Tibial nerve (tissue), 4 donors: ENCODE measurements around the gene PXMP4. TPM values are rescaled to one million over a fixed set of nuclear protein-coding genes. Genes with fewer than 3 reads are reported as not detected.

Experiments used
- DNase-seq, 2 donors: peaks; one replicate each; pipeline ENCODE4 v3.0.0-alpha.2; 2019; ENCODE audit warnings: low spot score in 2 of 2
- H3K27ac ChIP-seq, 4 donors: fragments of 200-600 bp; sonication (generic) in 3 of 4; one replicate each; pipeline ENCODE4 v1.5.1; 2017 to 2019; ENCODE audit warnings: mild to moderate bottlenecking in 1 of 4
- H3K27me3 ChIP-seq, 2 donors: fragments of 200-600 bp; sonication (generic) in 1 of 2; one replicate each; pipeline versions ENCODE4 v1.5.1 to v1.6.0; 2017 to 2019
- H3K36me3 ChIP-seq, 3 donors: fragments of 200-600 bp; sonication (generic); one replicate each; pipeline ENCODE4 v1.5.1; 2018 to 2019
- H3K4me1 ChIP-seq, 4 donors: fragments of 200-600 bp; sonication (generic) in 3 of 4; one replicate each; pipeline ENCODE4 v1.5.1; 2017 to 2019
- H3K4me3 ChIP-seq, 4 donors: fragments of 200-600 bp; sonication (generic) in 3 of 4; one replicate each; pipeline ENCODE4 v1.5.1; 2017 to 2019; ENCODE audit warnings: mild to moderate bottlenecking in 1 of 4, moderate library complexity in 1 of 4
- H3K9me3 ChIP-seq, 4 donors: fragments of 200-600 bp; sonication (generic) in 3 of 4; one replicate each; pipeline ENCODE4 v1.5.1; 2017 to 2019
- CTCF ChIP-seq, 5 experiments: fragments of 200-600 bp in 3 of 5; fragments of 450-650 bp in 2 of 5; sonication (generic) in 3 of 5; IDR thresholded peaks; one replicate each; pipeline ENCODE4 v1.5.1; 2016 to 2019; ENCODE audit warnings: antibody characterized with exemption in 5 of 5, mild to moderate bottlenecking in 3 of 5, moderate library complexity in 2 of 5
- EP300 ChIP-seq, 2 donors: sonication (generic); formaldehyde crosslinking; IDR thresholded peaks; one replicate each; pipeline ENCODE4 v1.6.1; 2017; ENCODE audit warnings: antibody characterized with exemption in 2 of 2, mild to moderate bottlenecking in 1 of 2
- POLR2A ChIP-seq, 2 donors: fragments of 450-650 bp; IDR thresholded peaks; one replicate each; pipeline ENCODE4 v1.6.1; 2017; ENCODE audit warnings: antibody characterized with exemption in 2 of 2, mild to moderate bottlenecking in 2 of 2, moderate library complexity in 2 of 2
- WGBS, 2 donors: methylation state at CpG; one replicate each; pipeline ENCODE4 v1.1.5; 2018; 5-methylcytosine and 5-hydroxymethylcytosine counted together
- total RNA-seq, 4 donors: library from RNA; depleted of rRNA; stranded (reverse); fragments of >200 nt; gene quantifications; one replicate each; pipeline ENCODE4 v1.1.0, GENCODE V29; 2016

The PXMP4 gene
- total RNA-seq, 4 donors from 2014 or later, result 5.1 to 9.6 (median 8.6) TPM

DNA sequence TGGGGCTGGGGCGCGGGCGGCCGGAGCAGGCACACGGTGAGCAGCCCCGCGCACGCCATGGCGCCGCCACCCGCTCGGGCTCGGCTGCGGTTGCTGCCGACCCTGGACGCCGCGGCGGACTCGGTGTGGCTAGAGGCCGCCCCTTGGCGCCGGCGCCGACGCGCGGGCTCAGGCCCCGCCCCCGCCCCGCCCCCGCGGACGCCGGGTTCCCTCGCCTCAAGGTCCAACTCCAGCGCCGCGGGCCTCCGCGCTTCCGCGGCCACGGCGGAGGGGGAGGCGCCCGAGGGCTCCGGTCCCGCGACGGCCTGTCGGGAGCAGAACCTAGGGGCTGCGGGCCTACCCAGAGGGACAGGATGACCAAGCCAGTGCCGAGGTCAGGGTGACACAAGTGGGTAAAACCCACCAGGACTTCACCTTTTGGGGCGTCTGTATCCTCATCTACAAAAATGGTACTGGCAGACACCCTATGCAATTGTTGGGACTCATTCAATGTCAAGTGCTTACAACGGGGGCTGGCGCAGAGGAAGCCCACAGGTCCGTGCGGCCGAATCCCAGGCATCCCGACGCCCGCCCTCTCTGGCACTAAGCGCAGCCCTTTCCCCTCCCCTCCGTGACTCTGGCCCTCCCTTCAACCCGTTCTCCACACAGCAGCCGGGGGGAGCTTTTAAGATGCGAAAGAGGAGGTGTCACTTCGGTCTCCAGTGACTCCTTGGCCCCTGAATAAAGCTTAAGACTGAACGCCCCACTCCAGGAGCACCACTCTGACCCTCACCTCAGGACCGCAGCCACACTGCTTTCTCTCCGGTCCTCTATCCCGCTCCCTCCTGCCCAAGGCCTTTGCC is 45.6 kb downstream of the PXMP4 start, which contains the start of gene NECAB3:
Gene NECAB3 (minus strand): TSS at position 135 of the 842 bp plus-strand sequence. CDS start 76 bp downstream, at position 59.
- 5 to 6% methylated on average over 16 to 36 of the region's 73 CpGs for WGBS, 2 donors
- peaks cover 0 to 52% (median 35%) of the 10 kb centered on the region in 4 donors for H3K4me1 ChIP-seq
- peak; percentile 51 to 79 for TF ChIP-seq POLR2A (IDR thresholded peaks at IDR 0.05)
- TF ChIP-seq EP300 (IDR thresholded peaks at IDR 0.05), result peak in 1 of 2 donors; percentile 73
- TF ChIP-seq CTCF (IDR thresholded peaks at IDR 0.05), result no peak
- no peaks in the 10 kb centered on the region for H3K27me3 ChIP-seq
- peak; percentile 78 for DNase-seq
- H3K9me3 ChIP-seq, result no peaks in the 10 kb centered on the region
- peak within 1 kb of the TSS; percentile 87 to 100 (median 93) for H3K27ac ChIP-seq
- H3K36me3 ChIP-seq, result peaks cover 0 to 24% (median 0%) of the 10 kb centered on the region in 3 donors
- H3K4me3 ChIP-seq, result peak within 1 kb of the TSS; percentile 65 to 88 (median 69)

GRCh38 chr20:33673410-33674293 is 46.5 kb downstream of the PXMP4 start:
- Histone ChIP-seq H3K27ac (peak overlapping the region; percentile 87 to 93 (median 92)), H3K36me3 (peaks cover 0 to 33% (median 0%) of the 10 kb centered on the region in 3 donors), H3K4me1 (peaks cover 0 to 52% (median 35%) of the 10 kb centered on the region in 4 donors), H3K27me3 (no peaks in the 10 kb centered on the region), H3K9me3 (no peaks in the 10 kb centered on the region), H3K4me3 (peak overlapping the region; percentile 65 to 88 (median 69))
- no peak for DNase-seq
- TF ChIP-seq CTCF (IDR thresholded peaks at IDR 0.05), result no peak
- no peak for TF ChIP-seq POLR2A (IDR thresholded peaks at IDR 0.05)
- no peak for TF ChIP-seq EP300 (IDR thresholded peaks at IDR 0.05)
- WGBS, 2 donors, result 9 to 22% methylated on average over 8 to 29 of the region's 29 CpGs

DNA sequence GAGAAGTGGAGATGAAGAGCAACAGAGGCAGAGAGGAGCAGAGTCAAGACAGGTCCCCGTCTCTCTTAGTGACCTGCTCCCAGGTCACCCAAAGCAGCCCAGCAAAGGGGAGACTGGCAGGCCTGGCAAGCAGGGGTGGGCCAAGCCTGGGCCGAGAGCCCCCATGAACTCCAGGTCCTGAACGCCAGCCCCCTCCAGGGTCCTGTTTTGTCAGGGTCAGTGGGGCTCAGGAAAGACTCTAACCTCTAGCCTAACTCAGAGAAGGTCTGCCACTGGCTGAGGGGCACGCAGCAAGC is 47.0 kb downstream of the PXMP4 start:
- H3K9me3 ChIP-seq, result no peaks in the 10 kb centered on the region
- DNase-seq, result no peak
- WGBS, 2 donors, result 56 to 82% methylated on average over 3 to 4 of the region's 4 CpGs
- H3K4me1 ChIP-seq, result peaks cover 0 to 55% (median 38%) of the 10 kb centered on the region in 4 donors
- no peak for TF ChIP-seq POLR2A (IDR thresholded peaks at IDR 0.05)
- no peak for TF ChIP-seq CTCF (IDR thresholded peaks at IDR 0.05)
- TF ChIP-seq EP300 (IDR thresholded peaks at IDR 0.05), result no peak
- H3K36me3 ChIP-seq, result peaks cover 0 to 34% (median 0%) of the 10 kb centered on the region in 3 donors
- H3K27ac ChIP-seq, result peak overlapping the region; percentile 87 to 93 (median 92)
- no peaks in the 10 kb centered on the region for H3K27me3 ChIP-seq
- H3K4me3 ChIP-seq, result peak overlapping the region; percentile 65 to 88 (median 69)

DNA sequence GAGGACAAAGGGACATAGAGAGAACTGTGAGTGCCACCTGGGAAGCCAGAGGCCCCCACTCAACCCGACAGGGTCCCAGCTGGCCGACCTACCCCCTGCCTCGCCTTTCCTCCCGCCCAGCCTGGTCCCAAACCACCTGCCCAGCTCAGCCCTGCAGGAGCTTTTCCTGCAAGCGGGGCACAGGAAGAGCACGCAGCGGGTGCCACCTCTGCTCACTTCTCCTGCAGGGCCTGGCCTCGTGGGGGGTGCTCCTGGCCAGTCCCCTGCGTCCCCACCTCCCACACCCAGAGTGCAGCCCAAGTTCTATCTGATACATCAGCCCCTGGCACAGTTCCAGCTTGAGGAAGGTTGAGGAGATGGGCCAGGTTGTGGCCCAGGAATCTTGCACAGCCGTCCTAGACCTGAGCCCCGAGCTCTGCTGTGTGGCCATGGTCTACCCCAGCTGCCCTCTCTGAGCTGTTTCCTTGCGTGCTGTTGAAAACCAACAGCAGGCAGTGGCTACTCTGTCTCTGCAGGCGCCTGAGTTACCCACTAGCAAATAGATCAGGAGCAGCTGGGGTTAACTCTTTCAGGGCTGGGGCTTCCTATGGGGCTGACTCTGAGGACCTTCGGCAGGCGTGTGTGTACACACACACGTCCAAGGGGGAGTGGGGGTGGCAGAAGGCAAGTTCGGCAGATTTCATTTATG is 47.5 kb downstream of the PXMP4 start:
- no peaks in the 10 kb centered on the region for H3K9me3 ChIP-seq
- DNase-seq, result no peak
- TF ChIP-seq CTCF (IDR thresholded peaks at IDR 0.05) (no peak), EP300 (IDR thresholded peaks at IDR 0.05) (no peak), POLR2A (IDR thresholded peaks at IDR 0.05) (no peak)
- peaks cover 0 to 58% (median 42%) of the 10 kb centered on the region in 4 donors for H3K4me1 ChIP-seq
- H3K27me3 ChIP-seq, result no peaks in the 10 kb centered on the region
- 61 to 64% methylated on average over 15 to 17 of the region's 17 CpGs for WGBS, 2 donors
- H3K36me3 ChIP-seq, result peaks cover 0 to 34% (median 0%) of the 10 kb centered on the region in 3 donors
- peak overlapping the region; percentile 87 to 93 (median 92) for H3K27ac ChIP-seq
- H3K4me3 ChIP-seq, result peak overlapping the region in 3 of 4 donors; percentile 65 to 88 (median 71)
